ENCODE measurements around the gene OGDH. TPM values are rescaled to one million over a fixed set of nuclear protein-coding genes. Genes with fewer than 3 reads are reported as not detected.

OGDH gene
- total and polyA plus RNA-seq, 2 of the 13 experiments (the other 11 are each of a cell fraction or from before 2014, with no cell fraction given) = 17.4 to 25.4 TPM

GRCh38 chr7:44606341-44607140, at the start of gene OGDH (continued):
- no peak for TF ChIP-seq MAFK (conservative IDR thresholded peaks at IDR 0.05 in 1 of 2, IDR thresholded peaks at IDR 0.05 in 1 of 2; ENCODE audit: low read length in 2 of 2)
- TF ChIP-seq RFX1 (IDR thresholded peaks at IDR 0.05) = no peak; the same call in 1 of the 2 replicates
- TF ChIP-seq, protein P1, sequence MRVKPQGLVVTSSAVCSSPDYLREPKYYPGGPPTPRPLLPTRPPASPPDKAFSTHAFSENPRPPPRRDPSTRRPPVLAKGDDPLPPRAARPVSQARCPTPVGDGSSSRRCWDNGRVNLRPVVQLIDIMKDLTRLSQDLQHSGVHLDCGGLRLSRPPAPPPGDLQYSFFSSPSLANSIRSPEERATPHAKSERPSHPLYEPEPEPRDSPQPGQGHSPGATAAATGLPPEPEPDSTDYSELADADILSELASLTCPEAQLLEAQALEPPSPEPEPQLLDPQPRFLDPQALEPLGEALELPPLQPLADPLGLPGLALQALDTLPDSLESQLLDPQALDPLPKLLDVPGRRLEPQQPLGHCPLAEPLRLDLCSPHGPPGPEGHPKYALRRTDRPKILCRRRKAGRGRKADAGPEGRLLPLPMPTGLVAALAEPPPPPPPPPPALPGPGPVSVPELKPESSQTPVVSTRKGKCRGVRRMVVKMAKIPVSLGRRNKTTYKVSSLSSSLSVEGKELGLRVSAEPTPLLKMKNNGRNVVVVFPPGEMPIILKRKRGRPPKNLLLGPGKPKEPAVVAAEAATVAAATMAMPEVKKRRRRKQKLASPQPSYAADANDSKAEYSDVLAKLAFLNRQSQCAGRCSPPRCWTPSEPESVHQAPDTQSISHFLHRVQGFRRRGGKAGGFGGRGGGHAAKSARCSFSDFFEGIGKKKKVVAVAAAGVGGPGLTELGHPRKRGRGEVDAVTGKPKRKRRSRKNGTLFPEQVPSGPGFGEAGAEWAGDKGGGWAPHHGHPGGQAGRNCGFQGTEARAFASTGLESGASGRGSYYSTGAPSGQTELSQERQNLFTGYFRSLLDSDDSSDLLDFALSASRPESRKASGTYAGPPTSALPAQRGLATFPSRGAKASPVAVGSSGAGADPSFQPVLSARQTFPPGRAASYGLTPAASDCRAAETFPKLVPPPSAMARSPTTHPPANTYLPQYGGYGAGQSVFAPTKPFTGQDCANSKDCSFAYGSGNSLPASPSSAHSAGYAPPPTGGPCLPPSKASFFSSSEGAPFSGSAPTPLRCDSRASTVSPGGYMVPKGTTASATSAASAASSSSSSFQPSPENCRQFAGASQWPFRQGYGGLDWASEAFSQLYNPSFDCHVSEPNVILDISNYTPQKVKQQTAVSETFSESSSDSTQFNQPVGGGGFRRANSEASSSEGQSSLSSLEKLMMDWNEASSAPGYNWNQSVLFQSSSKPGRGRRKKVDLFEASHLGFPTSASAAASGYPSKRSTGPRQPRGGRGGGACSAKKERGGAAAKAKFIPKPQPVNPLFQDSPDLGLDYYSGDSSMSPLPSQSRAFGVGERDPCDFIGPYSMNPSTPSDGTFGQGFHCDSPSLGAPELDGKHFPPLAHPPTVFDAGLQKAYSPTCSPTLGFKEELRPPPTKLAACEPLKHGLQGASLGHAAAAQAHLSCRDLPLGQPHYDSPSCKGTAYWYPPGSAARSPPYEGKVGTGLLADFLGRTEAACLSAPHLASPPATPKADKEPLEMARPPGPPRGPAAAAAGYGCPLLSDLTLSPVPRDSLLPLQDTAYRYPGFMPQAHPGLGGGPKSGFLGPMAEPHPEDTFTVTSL (CRISPR knock-in tag; IDR thresholded peaks at IDR 0.05; ENCODE audit: borderline replicate concordance) = peak; percentile 67
- peak; percentile 98 for TF ChIP-seq ZHX2 (IDR thresholded peaks at IDR 0.05; ENCODE audit: low read depth)
- no peak for TF ChIP-seq ZHX2 (CRISPR knock-in tag; IDR thresholded peaks at IDR 0.05; ENCODE audit: borderline replicate concordance)
- no peak for TF ChIP-seq ETS1 (CRISPR knock-in tag; IDR thresholded peaks at IDR 0.05)
- 0 out of 2 replicates have a peak, but pooled peaks have one; percentile 24 for TF ChIP-seq ZNF446 (CRISPR knock-in tag; IDR thresholded peaks at IDR 0.05)
- TF ChIP-seq TAF1 (CRISPR knock-in tag; IDR thresholded peaks at IDR 0.05) = peak; percentile 87
- no peak for TF ChIP-seq ZNF570 (CRISPR knock-in tag; IDR thresholded peaks at IDR 0.05; ENCODE audit: borderline replicate concordance)
- TF ChIP-seq BRD4 (CRISPR knock-in tag; IDR thresholded peaks at IDR 0.05) = no peak
- peak; percentile 69; the same call in 1 of the 2 replicates for TF ChIP-seq CBFB (CRISPR knock-in tag; IDR thresholded peaks at IDR 0.05)
